ENCODE data around the gene IKBKE. TPM values are rescaled to one million over a fixed set of nuclear protein-coding genes. Genes with fewer than 3 reads are reported as not detected.

IKBKE gene
- total RNA-seq, 1 experiment from 2014 or later, result 14.7 TPM

DNA sequence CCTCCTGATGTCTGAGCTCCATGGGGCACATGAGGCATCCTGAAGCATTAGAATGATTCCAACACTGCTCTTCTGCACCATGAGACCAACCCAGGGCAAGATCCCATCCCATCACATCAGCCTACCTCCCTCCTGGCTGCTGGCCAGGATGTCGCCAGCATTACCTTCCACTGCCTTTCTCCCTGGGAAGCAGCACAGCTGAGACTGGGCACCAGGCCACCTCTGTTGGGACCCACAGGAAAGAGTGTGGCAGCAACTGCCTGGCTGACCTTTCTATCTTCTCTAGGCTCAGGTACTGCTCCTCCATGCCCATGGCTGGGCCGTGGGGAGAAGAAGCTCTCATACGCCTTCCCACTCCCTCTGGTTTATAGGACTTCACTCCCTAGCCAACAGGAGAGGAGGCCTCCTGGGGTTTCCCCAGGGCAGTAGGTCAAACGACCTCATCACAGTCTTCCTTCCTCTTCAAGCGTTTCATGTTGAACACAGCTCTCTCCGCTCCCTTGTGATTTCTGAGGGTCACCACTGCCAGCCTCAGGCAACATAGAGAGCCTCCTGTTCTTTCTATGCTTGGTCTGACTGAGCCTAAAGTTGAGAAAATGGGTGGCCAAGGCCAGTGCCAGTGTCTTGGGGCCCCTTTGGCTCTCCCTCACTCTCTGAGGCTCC, 26.0 kb downstream of the IKBKE start:
- DNase-seq (ENCODE audit: low read depth), result no peak

DNA sequence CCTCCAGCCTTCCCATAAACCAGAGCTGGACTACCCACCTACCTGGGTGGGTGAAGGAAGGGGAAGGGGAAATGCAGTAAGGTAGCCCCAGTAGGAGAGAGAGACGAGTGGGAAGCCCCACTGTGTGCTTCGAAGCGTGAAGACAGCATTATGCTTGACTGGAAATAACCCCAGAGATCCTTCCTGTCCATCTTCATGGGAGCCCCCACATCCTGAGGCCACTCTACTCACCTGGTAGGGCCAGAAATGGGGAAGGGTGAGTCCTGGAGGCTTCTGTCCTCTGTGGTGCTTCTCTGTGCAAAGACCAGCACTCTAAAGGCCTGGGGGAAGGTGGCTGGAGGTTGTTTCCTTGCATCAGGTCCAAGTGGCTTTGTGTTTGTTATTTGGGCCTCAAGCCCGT, 27.1 kb downstream of the IKBKE start:
- DNase-seq (ENCODE audit: low read depth), result no peak

DNA sequence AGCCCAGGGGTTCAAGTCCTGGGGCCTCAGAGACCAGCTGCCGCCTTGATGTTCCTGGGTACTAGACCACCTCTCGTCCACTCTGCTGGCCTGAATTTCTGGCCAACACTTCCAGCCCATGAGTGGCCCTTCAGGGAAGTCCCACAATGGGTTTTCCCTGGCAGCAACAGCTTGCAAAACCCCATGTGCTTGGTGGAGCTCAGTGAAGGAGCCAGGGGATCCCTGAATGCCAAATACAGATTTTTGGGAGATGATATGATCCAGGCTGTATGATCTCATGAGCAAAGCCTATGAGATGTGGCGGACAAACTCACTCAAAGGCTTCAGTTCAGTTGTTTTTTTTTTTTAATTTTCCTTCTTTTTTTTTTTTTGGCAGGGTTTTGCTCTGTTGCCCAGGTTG, 27.5 kb downstream of the IKBKE start:
- no peak for DNase-seq (ENCODE audit: low read depth)

DNA sequence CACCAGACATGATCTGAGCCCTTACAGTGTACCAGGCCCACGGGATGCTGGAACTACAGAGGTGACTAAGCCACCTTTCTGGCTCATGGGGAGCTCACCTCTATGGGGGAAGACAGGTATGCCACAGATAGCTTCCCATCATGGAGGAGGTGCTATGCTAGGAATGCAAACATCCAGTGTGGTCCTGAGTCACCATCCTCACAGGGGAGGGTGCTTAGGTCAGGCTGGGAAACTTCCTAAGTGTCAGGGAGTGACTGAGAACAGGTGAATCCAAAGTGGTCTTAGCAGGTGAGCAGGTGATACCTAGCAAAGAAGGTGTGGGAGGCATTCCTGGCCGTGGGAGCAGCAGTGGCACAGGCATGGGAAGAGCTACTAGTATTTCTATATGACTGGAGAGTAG, 28.4 kb downstream of the IKBKE start:
- DNase-seq (ENCODE audit: low read depth), result no peak

DNA sequence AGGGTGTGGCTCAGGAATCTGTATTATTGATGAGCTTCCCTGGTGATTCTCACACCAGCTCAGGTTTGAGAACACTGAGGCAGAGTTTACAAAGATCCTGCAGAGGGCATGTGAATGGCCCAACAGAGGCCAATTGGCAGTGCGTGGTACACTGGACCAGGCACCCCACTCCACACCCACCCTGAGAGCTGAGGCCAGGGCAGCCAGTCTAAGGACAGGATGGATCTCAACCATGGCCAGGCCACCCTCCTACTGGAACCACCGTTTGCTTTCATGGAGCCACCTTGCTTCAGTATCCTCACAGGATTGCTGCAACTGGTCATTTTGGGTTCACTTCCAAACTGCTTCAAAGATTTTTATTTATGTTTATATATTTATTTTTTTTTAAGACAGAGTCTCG, 29.8 kb downstream of the IKBKE start:
- DNase-seq (ENCODE audit: low read depth), result no peak

DNA sequence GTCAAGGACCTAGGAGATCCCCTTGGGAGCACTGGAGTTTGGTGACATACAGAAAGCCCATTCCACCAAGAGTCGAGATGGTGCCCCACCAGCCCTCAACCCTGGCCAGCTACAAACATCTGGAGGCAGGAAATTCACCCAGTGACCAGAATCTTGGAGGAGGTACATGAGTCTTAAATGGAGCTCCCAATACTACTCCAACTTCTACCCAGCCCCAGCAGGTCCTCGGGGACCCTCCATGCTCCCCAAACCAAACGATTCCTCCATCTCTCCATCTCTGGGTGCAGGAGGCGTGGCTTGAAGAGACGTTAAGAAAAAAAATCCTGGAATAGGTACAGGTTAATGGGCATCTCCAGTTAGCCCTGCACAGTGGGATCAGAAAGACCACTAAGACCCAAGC, 31.6 kb downstream of the IKBKE start:
- DNase-seq (ENCODE audit: low read depth), result no peak

DNA sequence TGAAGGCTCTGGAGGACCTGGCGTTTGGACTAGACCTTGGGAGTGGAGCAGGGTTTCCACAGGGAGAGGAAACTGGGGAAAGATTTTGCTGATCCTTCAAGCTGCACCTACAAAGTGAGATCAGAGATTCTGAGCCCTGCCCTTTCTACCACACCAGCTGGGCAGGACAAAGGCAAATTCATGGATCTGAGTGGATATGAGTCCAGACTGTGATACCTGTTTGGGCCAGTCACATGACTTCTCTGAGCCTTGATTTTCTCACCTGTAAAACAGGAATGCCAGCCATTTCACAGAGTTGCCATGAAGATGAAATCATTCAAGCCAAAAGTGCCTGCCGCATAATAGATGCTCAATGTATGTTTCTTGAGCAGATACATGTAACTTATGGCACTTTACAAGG, 32.1 kb downstream of the IKBKE start:
- no peak for DNase-seq (ENCODE audit: low read depth)

DNA sequence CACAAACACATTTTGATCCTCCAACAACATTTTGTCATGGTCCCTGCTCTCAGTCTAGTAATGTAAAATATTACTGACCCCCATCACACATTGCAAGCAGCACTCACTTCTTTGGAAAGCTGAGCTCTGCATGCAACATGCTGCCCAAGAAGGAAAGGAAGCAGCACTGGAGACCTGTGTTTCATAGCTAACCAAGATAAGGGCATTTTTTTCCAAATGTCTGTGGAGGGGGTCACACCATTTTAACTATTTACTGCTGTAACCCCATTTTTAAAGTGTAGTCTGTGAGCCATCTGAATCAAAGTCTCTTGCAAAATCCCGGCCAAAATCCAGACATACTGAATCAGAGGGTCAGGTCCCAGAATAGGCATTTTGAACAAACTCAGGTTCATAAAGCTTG, 32.5 kb downstream of the IKBKE start:
- no peak for DNase-seq (ENCODE audit: low read depth)

DNA sequence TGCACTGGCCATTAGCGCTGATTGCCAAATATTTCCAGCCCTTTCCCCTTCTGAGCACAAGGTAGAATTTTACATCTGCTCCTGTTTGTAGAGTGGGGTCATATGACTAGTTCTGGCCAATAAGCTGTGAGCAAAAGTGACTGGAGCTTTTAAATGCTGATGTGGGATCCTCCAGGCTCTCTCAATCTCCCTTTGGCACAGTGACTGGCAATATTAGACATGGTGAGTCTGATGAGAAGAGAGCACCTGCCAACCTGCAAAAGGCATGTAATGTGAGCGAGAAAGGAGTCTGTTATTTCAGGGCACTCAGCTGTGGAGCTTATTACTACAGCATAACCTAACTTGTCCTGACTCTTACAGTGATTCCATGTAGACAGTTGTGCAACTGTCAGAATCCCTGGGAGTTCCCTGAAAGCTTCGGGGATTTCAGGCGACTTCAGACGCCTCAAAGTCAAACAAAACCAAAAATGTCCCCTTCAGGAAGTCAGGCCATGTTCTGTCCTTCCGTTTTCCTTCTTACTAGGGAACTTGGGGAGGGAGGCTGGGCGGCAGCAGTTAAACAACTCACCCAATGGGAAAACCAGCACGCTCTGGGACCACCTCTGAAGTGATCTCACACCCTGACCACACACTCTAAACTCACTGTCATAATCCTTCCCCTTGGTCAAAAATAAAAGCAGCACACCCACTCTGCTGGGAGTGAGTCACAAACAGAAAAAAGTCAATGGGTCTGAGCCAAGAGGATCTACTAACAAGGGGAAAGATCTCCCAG, 33.5 kb downstream of the IKBKE start:
- DNase-seq (ENCODE audit: low read depth), result peak; percentile 97

DNA sequence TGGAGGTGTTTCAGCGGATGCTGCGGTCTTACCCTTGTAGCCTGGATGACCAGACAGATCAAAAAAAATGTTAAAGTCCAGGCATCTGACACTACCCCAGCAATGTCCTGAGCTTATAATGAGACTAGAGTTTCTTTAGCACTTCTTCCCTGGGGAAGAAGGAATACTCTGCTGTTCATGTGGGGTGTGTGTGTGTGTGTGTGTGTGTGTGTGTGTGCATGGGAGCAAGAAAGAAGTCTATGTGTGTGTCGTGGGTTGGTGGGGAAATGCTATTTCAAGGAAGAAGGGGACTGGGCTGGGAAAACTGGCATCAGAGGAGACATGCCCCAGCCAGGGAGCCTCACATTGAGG, 34.1 kb downstream of the IKBKE start:
- DNase-seq (ENCODE audit: low read depth), result no peak

DNA sequence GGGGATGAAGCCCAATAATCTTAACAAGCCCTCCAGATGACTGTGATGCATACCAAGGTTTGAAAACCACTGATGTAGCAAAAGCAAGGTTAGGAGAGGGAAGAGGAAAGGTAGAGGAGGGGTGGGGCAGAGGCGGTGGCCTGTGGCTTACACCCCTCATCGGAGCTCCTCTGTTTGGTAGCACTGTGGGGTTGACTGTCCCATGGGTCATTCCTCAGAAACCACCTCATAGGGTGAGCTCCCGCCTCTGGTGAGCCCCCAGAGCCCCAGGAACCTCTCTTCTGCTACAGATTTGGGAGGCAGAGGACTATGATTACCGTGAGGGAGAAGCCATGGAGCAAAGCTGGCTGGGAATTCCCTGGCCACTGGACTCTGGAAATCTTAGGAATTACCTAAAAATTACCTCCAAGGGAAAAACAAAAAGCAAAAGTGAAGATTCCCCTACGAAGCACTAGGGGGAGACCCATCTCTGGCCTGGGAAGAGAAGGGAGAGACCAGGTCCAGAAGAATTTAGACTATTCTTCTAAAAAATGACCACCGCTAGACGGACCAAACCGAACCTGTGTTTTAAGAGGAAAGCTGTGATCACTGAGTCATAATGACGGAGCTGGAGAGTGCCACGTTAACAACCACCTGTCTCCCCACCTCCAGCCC, 35.6 kb downstream of the IKBKE start:
- no peak for DNase-seq (ENCODE audit: low read depth)

DNA sequence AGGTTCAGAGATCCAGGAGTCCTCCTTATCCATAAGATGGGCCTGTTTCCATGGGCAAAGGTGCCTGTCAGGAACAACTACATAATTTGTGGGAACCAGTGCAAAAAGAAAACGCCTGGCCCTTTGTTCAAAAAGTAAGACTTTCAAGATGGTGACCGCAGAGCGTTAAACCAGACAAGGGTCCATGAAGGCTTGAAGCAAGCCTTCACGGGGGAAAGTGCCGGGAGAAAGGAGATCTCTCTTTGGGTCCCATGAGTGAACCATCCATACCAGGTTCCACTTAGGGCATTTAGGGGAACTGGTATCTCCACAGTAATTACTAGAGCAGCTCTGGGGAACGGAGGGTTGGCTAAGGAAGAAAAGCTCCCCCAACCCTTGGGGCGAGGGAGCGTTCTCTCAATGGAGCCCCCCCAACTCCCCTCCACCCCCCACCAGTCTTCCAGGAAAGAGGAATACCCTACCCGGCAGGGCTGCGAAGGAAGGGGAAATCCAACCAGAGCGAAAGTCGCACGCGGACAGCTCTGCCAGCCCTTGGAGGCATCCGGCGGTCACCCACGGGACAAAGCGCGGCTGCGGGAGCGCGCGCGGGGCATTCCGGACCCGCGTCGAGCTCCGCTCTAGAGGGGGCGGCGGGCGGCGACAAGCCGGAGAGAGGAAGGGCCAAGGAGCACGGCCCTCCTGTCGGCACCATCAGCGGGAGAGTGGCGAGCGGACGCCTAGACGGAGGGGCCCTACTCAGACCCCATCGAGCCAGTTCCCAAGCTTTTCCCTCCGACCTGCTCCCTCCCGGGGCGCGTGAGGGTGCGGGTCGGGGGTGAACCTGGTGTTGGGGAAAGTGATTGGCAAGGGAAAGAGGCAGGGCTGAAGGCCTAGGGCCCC, 36.4 kb downstream of the IKBKE start:
- no peak for DNase-seq (ENCODE audit: low read depth)

DNA sequence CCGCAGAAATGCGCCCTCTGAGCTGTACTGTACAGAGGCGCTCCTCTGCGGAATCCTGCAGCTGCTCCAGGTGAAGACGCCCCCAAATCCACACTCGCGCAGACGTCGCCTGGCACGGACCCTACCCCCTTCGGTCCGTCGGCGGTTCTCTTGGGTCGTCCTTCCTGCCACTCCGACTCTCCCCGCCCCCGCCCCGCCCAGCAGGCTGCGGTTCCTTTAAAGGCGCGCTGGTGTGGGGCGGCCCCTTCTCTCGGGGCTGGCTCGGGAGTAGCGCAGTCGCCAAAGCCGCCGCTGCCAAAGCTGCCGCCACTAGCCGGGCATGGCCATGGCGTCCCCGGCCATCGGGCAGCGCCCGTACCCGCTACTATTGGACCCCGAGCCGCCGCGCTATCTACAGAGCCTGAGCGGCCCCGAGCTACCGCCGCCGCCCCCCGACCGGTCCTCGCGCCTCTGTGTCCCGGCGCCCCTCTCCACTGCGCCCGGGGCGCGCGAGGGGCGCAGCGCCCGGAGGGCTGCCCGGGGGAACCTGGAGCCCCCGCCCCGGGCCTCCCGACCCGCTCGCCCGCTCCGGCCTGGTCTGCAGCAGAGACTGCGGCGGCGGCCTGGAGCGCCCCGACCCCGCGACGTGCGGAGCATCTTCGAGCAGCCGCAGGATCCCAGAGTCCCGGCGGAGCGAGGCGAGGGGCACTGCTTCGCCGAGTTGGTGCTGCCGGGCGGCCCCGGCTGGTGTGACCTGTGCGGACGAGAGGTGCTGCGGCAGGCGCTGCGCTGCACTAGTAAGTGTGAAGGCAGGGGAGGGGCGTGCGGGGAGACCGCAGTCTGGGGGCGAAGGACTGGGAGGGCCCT, 37.2 kb downstream of the IKBKE start, which contains the start of gene RASSF5:
RASSF5 (plus strand) TSS at position 248 of the 846 bp plus-strand sequence; CDS start at position 320, 72 bp downstream.
- peak; percentile 71 for DNase-seq (ENCODE audit: low read depth)

DNA sequence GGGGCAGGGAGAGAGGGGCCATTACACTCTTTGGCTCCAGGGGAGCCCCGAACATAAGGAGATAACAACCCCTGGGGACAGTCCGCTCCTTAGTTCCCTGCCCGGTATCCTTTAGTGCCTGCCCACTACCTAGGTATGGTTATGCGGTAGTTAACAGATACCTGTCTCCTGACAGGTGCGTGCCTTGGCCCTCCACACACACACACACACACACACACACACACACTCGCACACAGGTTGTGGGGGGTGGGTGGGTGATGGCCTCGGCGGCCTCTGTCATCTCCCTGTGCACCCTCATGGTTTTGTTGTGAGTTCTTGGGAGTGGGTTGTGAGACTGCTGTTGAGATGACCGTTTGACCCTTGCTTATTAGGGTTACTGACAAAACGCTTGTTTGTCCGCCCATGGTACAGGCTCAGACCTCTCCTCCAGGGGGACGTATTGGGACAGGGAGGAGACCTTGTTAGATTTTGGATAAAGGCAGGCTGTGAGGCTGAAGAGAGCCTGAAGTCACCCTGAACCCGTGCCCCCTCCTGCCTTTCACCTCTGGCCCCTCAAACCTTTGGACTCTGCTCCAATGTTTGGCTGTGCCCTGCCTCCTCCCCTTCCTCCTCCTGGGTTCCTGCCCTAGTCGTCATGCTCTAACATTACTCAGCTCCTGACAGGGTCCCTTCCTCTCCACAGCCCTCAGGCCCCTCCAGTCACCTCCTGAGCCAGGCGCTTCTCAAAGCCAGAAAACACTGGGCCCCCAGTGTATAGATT, 38.0 kb downstream of the IKBKE start:
- DNase-seq (ENCODE audit: low read depth), result no peak

DNA sequence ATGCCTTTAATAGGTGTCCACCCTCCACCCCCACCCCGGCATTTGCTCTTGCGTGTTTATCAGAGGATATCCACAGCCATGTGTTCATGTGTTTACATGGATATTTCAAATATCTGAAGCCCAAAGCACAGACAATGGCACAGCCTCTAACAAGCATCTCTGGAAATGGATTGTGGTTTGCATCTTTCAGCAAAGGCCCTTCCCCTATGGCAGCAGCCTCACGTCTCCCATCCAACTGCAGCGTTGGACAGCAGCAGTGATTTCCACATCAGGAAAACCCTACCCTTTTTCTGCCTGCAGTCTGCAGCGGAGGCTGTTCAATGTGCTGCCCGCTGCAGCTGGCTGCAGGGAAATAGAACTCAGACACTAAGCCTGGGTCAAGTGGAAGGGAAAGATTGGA, 38.7 kb downstream of the IKBKE start:
- no peak for DNase-seq (ENCODE audit: low read depth)

DNA sequence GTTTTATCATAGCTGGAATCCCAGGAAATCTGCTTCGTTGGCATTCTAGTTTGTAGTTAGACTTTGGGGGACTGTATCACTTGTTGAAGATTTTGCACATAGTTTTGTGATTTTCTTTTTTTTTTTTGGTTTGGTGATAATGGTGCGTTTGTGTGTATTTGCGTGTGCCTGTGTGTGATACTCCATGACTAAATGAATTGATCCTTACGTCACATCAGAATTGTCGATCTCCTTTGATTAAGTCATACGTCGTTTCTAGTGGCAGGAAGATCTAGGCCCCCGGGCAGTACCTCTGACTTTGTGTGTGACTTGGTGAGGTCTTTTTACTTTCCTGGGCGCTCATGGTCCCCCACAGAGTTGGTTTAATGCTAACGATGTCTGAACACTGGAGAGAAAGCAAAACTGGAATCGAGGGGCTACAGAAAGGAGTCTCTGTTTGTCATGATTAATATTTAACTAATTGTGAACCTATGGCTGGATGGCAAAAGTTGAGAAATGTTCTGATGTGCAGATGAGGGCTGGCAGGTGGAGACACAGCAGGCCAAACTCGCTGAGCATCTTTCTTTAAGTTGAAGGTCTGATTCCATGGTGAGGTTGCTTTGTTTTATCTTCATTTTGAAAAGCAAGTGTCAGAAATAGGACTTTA, 39.5 kb downstream of the IKBKE start:
- no peak for DNase-seq (ENCODE audit: low read depth)

DNA sequence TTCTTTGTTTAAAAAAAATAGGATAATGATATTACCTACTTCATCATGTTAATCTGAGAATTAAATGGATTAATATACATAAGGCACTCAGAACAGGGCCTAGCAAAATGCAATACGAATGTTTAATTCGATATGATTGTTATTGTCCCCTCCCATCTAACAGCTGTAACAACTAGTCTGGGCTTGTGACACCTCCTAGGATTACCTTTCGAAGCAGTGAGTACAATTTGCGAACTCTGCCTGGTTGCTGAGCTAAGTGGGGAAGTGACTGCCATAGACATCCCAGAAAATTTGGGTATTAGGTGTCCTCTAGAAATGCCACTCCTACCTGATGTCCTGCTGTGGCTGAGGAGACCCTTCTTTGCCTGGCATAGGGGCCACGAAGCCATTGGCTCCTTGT, 40.1 kb downstream of the IKBKE start:
- DNase-seq (ENCODE audit: low read depth), result no peak

DNA sequence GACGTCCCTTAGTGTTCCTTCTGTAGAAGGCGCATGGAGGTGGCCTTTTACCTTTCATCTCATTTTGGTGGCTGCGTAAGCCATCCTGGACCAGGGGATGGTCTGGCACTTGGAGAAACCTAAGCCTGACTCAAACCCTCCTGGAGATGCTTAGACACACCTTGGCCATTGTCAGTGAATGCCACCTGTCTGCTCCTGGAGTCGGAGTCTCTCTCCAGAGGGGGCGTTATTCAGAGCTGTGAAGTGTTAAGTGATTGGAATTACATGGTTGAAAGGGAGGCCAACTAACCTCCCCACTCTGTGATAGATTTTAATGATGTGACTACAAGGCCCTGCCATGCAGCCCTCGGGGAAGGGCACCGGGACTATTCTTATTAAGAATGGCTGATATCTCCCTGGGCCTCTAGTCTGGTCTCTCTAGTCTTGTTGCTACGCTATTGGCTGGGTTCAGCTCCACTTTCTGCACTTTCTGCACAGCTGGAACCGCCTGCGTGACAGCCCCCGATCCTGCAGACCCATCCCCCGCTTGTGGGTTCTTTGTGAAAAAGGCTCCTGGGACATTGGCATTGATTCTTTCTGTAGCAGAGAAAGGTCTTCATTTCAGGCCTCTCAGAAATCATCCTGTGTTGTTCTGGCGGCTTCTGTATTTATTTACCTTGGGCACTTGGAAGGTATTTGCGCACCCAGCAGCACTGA, 41.2 kb downstream of the IKBKE start:
- no peak for DNase-seq (ENCODE audit: low read depth)
